Fibroblast of mammary gland (primary cell): ENCODE results near the gene MOCS1.

ENCODE experiments used
- DNase-seq: peaks from one replicate; pipeline ENCODE4 v3.0.0-alpha.2; 2010; ENCODE audit warnings: low read depth
- H3K4me3 ChIP-seq: 2 replicates; pipeline ENCODE4 v1.5.1; 2011; ENCODE audit warnings: low read depth, mild to moderate bottlenecking, low read length, moderate library complexity; ENCODE audit not compliant: control insufficient read depth
- CTCF ChIP-seq: conservative IDR thresholded peaks from 2 replicates; pipeline ENCODE4 v1.5.1; 2011; ENCODE audit warnings: low read depth, low read length, inconsistent platforms; ENCODE audit not compliant: control insufficient read depth, insufficient read depth

The MOCS1 gene

GRCh38 chr6:39931607-39932006 is 2.7 kb downstream of the MOCS1 start:
- no peak for TF ChIP-seq CTCF
- no peak for DNase-seq
- no peak overlapping the region for H3K4me3 ChIP-seq

GRCh38 chr6:39930540-39930939 is 3.7 kb downstream of the MOCS1 start:
- H3K4me3 ChIP-seq, result no peak overlapping the region
- no peak for DNase-seq
- no peak for TF ChIP-seq CTCF

- H3K4me3 ChIP-seq, result no peak overlapping the region
- peak; percentile 46 for DNase-seq
Observed at GRCh38 chr6:39929733-39930461, 4.4 kb downstream of the MOCS1 start.

GRCh38 chr6:39929039-39929732 is 5.1 kb downstream of the MOCS1 start:
- no peak for TF ChIP-seq CTCF
- no peak overlapping the region for H3K4me3 ChIP-seq
- no peak for DNase-seq

More at GRCh38 chr6:39929733-39930461, 4.4 kb downstream of the MOCS1 start:
- no peak for TF ChIP-seq CTCF

GRCh38 chr6:39927159-39927558 is 7.1 kb downstream of the MOCS1 start:
- DNase-seq, result peak; percentile 42
- no peak for TF ChIP-seq CTCF

GRCh38 chr6:39926668-39927067 is 7.6 kb downstream of the MOCS1 start:
- DNase-seq, result no peak
- TF ChIP-seq CTCF, result no peak
- H3K4me3 ChIP-seq, result no peak overlapping the region

More at GRCh38 chr6:39927159-39927558, 7.1 kb downstream of the MOCS1 start:
- H3K4me3 ChIP-seq, result no peak overlapping the region
